Panc1 (cell line): ENCODE measurements around the gene SLC6A6. TPM values are rescaled to one million over a fixed set of nuclear protein-coding genes. Genes with fewer than 3 reads are reported as not detected.

ENCODE experiments used
- ATAC-seq: fragments of 200-7000 bp; cut with Tn5 transposase; 2 replicates; pipeline ENCODE4 v1.9.1; 2020; ENCODE audit warnings: mild to moderate bottlenecking, moderate library complexity
- BruUV-seq: library from RNA; stranded (reverse); fragments of 400-500 nt; replicated peaks from 2 replicates; lab custom pipeline; 2021; lab: Mats Ljungman, UMichigan
- CTCF ChIA-PET: fragments of 300-600 bp; sonication (Branson Sonifier 250); formaldehyde crosslinking; loops from one replicate; lab custom pipeline; 2022; ENCODE audit warnings: antibody characterized with exemption; lab: Charles Lee
- POLR2A ChIA-PET: fragments of 300-600 bp; sonication (Branson Sonifier 250); formaldehyde crosslinking; loops from one replicate; lab custom pipeline; 2022; ENCODE audit warnings: antibody characterized with exemption; lab: Charles Lee
- DNase-seq: peaks from one replicate; pipeline ENCODE4 v3.0.0-alpha.2; 2010; ENCODE audit warnings: low read depth, low spot score
- H3K27ac ChIP-seq: 2 replicates; pipeline ENCODE4 v1.5.1; 2011; ENCODE audit warnings: mild to moderate bottlenecking, low read length, inconsistent platforms
- H3K27me3 ChIP-seq: fragments of 200-500 bp; sonication (Bioruptor generic); 2 replicates; pipeline ENCODE4 v1.6.0; 2014; ENCODE audit warnings: low read length, inconsistent platforms; ENCODE audit not compliant: control insufficient read depth, insufficient read depth
- H3K36me3 ChIP-seq: fragments of 200-500 bp; sonication (Bioruptor generic); 2 replicates; pipeline ENCODE4 v1.5.1; 2014; ENCODE audit warnings: inconsistent platforms, mild to moderate bottlenecking, low read length, moderate library complexity; ENCODE audit not compliant: control insufficient read depth, insufficient read depth
- H3K4me1 ChIP-seq: 2 replicates; pipeline ENCODE4 v1.5.1; 2011; ENCODE audit warnings: inconsistent platforms, mild to moderate bottlenecking, low read length, moderate library complexity; ENCODE audit not compliant: control insufficient read depth, insufficient read depth
- H3K4me3 ChIP-seq, 2 experiments: 2 replicates each; pipeline ENCODE4 v1.5.1; 2011 to 2012; ENCODE audit warnings: low read depth in 2 of 2, low read length in 2 of 2, mild to moderate bottlenecking in 2 of 2, inconsistent platforms in 1 of 2, moderate library complexity in 1 of 2
- H3K9me3 ChIP-seq: fragments of 200-500 bp; sonication (Bioruptor generic); 2 replicates; pipeline ENCODE4 v1.5.1; 2014; ENCODE audit warnings: low read depth, mild to moderate bottlenecking, inconsistent platforms, low read length, moderate library complexity; ENCODE audit not compliant: control insufficient read depth, insufficient read depth
- CTCF ChIP-seq: fragments of 450-650 bp; IDR thresholded peaks from 2 replicates; pipeline ENCODE4 v1.5.1; 2017; ENCODE audit warnings: mild to moderate bottlenecking
- POLR2AphosphoS5 ChIP-seq: IDR thresholded peaks from 2 replicates; pipeline ENCODE4 v1.6.1; 2012; ENCODE audit warnings: mild to moderate bottlenecking, low read depth, low read length, moderate library complexity
- REST ChIP-seq, 2 experiments: IDR thresholded peaks; 2 replicates each; pipeline ENCODE4 v1.6.1; 2011 to 2012; ENCODE audit warnings: low read depth in 2 of 2, control low read depth in 1 of 2, low read length in 1 of 2, mild to moderate bottlenecking in 1 of 2, moderate library complexity in 1 of 2; ENCODE audit not compliant: insufficient read depth in 1 of 2
- SIN3A ChIP-seq: IDR thresholded peaks from 2 replicates; pipeline ENCODE4 v1.6.1; 2012; ENCODE audit warnings: low read depth, mild to moderate bottlenecking, low read length, moderate library complexity, borderline replicate concordance; ENCODE audit not compliant: insufficient read depth
- TCF7L2 ChIP-seq: IDR thresholded peaks from 2 replicates; pipeline ENCODE4 v1.6.1; 2011; ENCODE audit warnings: mild to moderate bottlenecking, low read depth, low read length, inconsistent platforms
- in situ Hi-C: cut with HindIII; loops from 2 replicates; pipeline ENCODE4 v1.10.0; 2016; ENCODE audit warnings: low sequenced_read_pairs, low pct_unique_long_range_greater_than_20kb
- intact Hi-C: fragments of 100-400 bp; cut with micrococcal nuclease; formaldehyde crosslinking; loops from one replicate; pipeline ENCODE4 v1.10.0; 2022; ENCODE audit not compliant: unreplicated experiment
- total RNA-seq: library from RNA; stranded (reverse); gene quantifications from one replicate; pipeline ENCODE4 v1.2.1, GENCODE V29; 2021; ENCODE audit not compliant: unreplicated experiment

Gene SLC6A6
- total RNA-seq, 1 experiment from 2014 or later = 61.0 TPM

- Histone ChIP-seq H3K4me3 (no peak overlapping the region), H3K4me1 (no peaks in the 10 kb centered on the region), H3K36me3 (no peaks in the 10 kb centered on the region), H3K27me3 (no peaks in the 10 kb centered on the region), H3K9me3 (no peaks in the 10 kb centered on the region), H3K27ac (no peak overlapping the region)
- BruUV-seq = no TSS peak
- TF ChIP-seq POLR2AphosphoS5 = no peak
- no peak for TF ChIP-seq SIN3A
- no peak for TF ChIP-seq REST (IDR thresholded peaks at IDR 0.05; ENCODE audit: insufficient read depth in 1 of 2, low read depth in 2 of 2, low read length in 1 of 2)
- TF ChIP-seq CTCF = no peak
- TF ChIP-seq TCF7L2 = no peak
- POLR2A ChIA-PET = no interaction called here
- intact Hi-C loops (no loop called here), in situ Hi-C loops (no loop called here)
- DNase-seq (no peak), ATAC-seq (no peak)
- CTCF ChIA-PET = no interaction called here
Observed at GRCh38 chr3:14357463-14357862, 44.9 kb upstream of the SLC6A6 start.

- POLR2A ChIA-PET = interaction anchor here (0.6 kb wide), 1 partner anchor 57 kb away, joined by 11 read pairs; no protein-coding TSS in a partner anchor
- Histone ChIP-seq H3K36me3 (no peaks in the 10 kb centered on the region), H3K27me3 (no peaks in the 10 kb centered on the region), H3K4me1 (no peaks in the 10 kb centered on the region), H3K27ac (no peak overlapping the region), H3K9me3 (no peaks in the 10 kb centered on the region), H3K4me3 (no peak overlapping the region)
- BruUV-seq = no TSS peak
- DNase-seq (no peak), ATAC-seq (no peak)
- intact Hi-C loops = no loop called here
- CTCF ChIA-PET = interaction anchor here (0.8 kb wide), 1 partner anchor 20 kb away, joined by 3 read pairs; no protein-coding TSS in a partner anchor
- in situ Hi-C loops = no loop called here
- TF ChIP-seq SIN3A = no peak
Observed at GRCh38 chr3:14358426-14359211, 43.8 kb upstream of the SLC6A6 start.

- H3K27ac ChIP-seq = no peak overlapping the region
- no peak for TF ChIP-seq SIN3A
- no peak for TF ChIP-seq REST (IDR thresholded peaks at IDR 0.05; ENCODE audit: insufficient read depth in 1 of 2, low read depth in 2 of 2, low read length in 1 of 2)
- TF ChIP-seq CTCF = no peak
- no peak for TF ChIP-seq TCF7L2
- no peak for TF ChIP-seq POLR2AphosphoS5
- no peaks in the 10 kb centered on the region for H3K4me1 ChIP-seq
- H3K36me3 ChIP-seq = no peaks in the 10 kb centered on the region
- BruUV-seq = no TSS peak
- CTCF ChIA-PET = no interaction called here
- H3K27me3 ChIP-seq = no peaks in the 10 kb centered on the region
- H3K4me3 ChIP-seq = no peak overlapping the region
- POLR2A ChIA-PET = no interaction called here
- ATAC-seq (no peak), DNase-seq (no peak)
- intact Hi-C loops (no loop called here), in situ Hi-C loops (no loop called here)
- no peaks in the 10 kb centered on the region for H3K9me3 ChIP-seq
Observed at GRCh38 chr3:14359348-14359747, 43.1 kb upstream of the SLC6A6 start.
